Stimulated activated effector memory CD8-positive, alpha-beta T cell treated with anti-CD3 and anti-CD28 coated beads, Interleukin-12 subunit alpha, Interleukin-12 subunit beta, amount 100 ng/mL, for 72 hours (primary cell): Measurements from ENCODE around the gene TTC7B.

Source experiments
- ATAC-seq: fragments of 150-1000 bp; cut with Tn5 transposase; 2 replicates; pipeline ENCODE4 v1.10.0; 2021
- DNase-seq, 2 donors: peaks; one replicate each; pipeline ENCODE4 v3.0.0; 2021 to 2022; ENCODE audit warnings: low spot score in 2 of 2
- H3K27ac Mint-ChIP-seq: one replicate; pipeline ENCODE4 v1.8.0; 2022; ENCODE audit warnings: mild to moderate bottlenecking, mixed read lengths
- H3K36me3 Mint-ChIP-seq: one replicate; pipeline ENCODE4 v1.8.0; 2022; ENCODE audit warnings: mild to moderate bottlenecking, mixed read lengths
- H3K4me1 Mint-ChIP-seq: one replicate; pipeline ENCODE4 v1.8.0; 2022; ENCODE audit warnings: mixed read lengths
- H3K4me3 Mint-ChIP-seq: one replicate; pipeline ENCODE4 v1.8.0; 2022; ENCODE audit warnings: mild to moderate bottlenecking, mixed read lengths
- H3K9me3 Mint-ChIP-seq: one replicate; pipeline ENCODE4 v1.8.0; 2022; ENCODE audit warnings: mixed read lengths

TTC7B gene

GRCh38 chr14:90750701-90751100 lies 65.5 kb downstream of the TTC7B start:
- H3K4me1 Mint-ChIP-seq: peaks cover under 1% of the 10 kb centered on the region
- DNase-seq (no peak), ATAC-seq (no peak)
- peaks cover 14% of the 10 kb centered on the region for H3K9me3 Mint-ChIP-seq
- no peaks in the 10 kb centered on the region for H3K36me3 Mint-ChIP-seq
- H3K27ac Mint-ChIP-seq: no peak overlapping the region
- no peak overlapping the region for H3K4me3 Mint-ChIP-seq

DNA sequence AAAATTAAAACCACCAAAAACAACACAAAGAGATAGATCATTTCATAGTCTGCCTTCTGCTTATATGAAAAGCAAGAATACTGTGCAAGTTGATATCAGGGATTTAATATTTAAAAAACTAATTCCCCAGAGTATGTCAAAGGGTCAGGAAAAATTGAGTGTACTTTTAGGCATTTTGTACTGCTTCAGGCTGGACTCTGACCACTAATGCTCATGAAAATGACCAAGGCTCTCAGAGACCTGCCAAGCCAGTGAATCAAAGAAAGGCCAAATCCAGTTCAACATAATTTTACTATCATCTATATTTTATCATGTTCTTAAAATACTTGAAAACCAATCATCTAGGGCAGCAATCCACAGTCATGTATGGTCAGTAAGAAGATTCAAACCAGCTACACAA lies 66.0 kb downstream of the TTC7B start:
- DNase-seq (peak in 1 of 2 donors; percentile 7), ATAC-seq (no peak)
- H3K36me3 Mint-ChIP-seq: no peaks in the 10 kb centered on the region
- no peaks in the 10 kb centered on the region for H3K4me1 Mint-ChIP-seq
- H3K27ac Mint-ChIP-seq: no peak overlapping the region
- H3K4me3 Mint-ChIP-seq: no peak overlapping the region
- H3K9me3 Mint-ChIP-seq: peaks cover 14% of the 10 kb centered on the region

GRCh38 chr14:90747909-90748308 lies 68.3 kb downstream of the TTC7B start:
- DNase-seq (no peak), ATAC-seq (no peak)
- Mint-ChIP-seq H3K4me1 (no peaks in the 10 kb centered on the region), H3K4me3 (no peak overlapping the region), H3K36me3 (no peaks in the 10 kb centered on the region), H3K27ac (no peak overlapping the region), H3K9me3 (peaks cover 14% of the 10 kb centered on the region)

DNA sequence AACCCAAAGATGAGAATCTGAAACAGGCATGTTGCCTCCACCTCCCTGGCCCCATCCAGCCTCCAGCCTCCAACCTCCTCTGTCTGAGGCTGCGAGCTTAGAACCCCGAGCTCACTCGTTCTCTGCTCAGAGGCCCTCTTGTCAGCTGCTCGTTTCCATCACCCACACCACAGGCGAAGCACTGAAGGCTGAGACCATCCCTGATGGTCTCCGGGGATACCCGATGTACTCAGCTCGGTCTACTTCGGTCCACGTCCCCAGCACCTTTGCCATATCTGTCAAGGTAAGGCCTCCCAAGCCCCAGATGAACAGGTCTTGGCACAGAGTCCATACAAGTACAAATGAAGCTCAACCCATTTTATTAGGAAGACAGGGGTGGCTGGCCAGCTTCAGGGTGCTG lies 72.4 kb downstream of the TTC7B start:
- Mint-ChIP-seq H3K4me3 (no peak overlapping the region), H3K36me3 (no peaks in the 10 kb centered on the region), H3K9me3 (peaks cover 7% of the 10 kb centered on the region), H3K4me1 (no peaks in the 10 kb centered on the region), H3K27ac (no peak overlapping the region)
- peak in 1 of 2 donors; percentile 42 for DNase-seq
- ATAC-seq: no peak

GRCh38 chr14:90743425-90743824 lies 72.8 kb downstream of the TTC7B start:
- no peak overlapping the region for H3K27ac Mint-ChIP-seq
- no peak for DNase-seq
- H3K4me1 Mint-ChIP-seq: no peaks in the 10 kb centered on the region
- ATAC-seq: no peak
- H3K9me3 Mint-ChIP-seq: peaks cover 3% of the 10 kb centered on the region
- H3K4me3 Mint-ChIP-seq: no peak overlapping the region
- no peaks in the 10 kb centered on the region for H3K36me3 Mint-ChIP-seq

DNA sequence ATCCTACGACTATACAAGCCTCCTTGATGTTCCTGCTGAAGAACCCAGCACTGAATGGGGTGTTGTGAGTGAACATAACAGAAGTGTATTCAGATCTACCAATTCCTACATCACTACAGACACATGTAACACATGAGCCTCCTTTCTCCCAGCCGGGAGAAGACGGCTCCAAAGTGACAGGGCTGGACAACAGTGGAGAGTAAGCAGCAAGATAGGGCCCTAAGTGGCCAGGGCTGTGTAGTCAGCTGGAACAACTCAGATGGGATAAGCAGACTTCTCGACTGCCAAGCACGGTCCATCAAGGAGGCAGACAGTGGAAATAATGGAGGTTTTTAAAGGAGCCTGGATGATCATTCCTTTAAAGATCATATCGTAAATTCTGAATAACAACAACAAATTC lies 73.5 kb downstream of the TTC7B start:
- ATAC-seq: no peak
- Mint-ChIP-seq H3K4me1 (no peaks in the 10 kb centered on the region), H3K4me3 (no peak overlapping the region), H3K27ac (no peak overlapping the region), H3K36me3 (no peaks in the 10 kb centered on the region), H3K9me3 (no peaks in the 10 kb centered on the region)
- no peak for DNase-seq

- H3K4me3 Mint-ChIP-seq: no peak overlapping the region
- H3K9me3 Mint-ChIP-seq: no peaks in the 10 kb centered on the region
- DNase-seq (no peak), ATAC-seq (no peak)
- no peaks in the 10 kb centered on the region for H3K36me3 Mint-ChIP-seq
- no peaks in the 10 kb centered on the region for H3K4me1 Mint-ChIP-seq
- no peak overlapping the region for H3K27ac Mint-ChIP-seq
Observed at GRCh38 chr14:90742252-90742651, 74.0 kb downstream of the TTC7B start.

DNA sequence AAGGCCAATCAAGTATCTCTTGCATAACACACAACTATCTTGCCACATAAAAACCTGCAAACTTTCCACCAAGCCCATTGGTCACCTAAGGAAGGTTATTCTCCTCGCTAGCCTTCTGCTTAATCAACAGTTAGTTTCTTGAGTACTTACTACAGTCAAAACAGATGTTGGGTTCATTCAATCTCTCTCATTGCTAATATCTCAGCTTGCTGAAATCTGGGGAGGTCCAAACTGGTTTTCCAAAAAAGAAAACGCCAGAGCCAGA lies 74.6 kb downstream of the TTC7B start:
- Mint-ChIP-seq H3K4me1 (no peaks in the 10 kb centered on the region), H3K9me3 (no peaks in the 10 kb centered on the region), H3K4me3 (no peak overlapping the region), H3K27ac (no peak overlapping the region), H3K36me3 (no peaks in the 10 kb centered on the region)
- DNase-seq (no peak), ATAC-seq (no peak)

GRCh38 chr14:90740946-90741681 lies 75.1 kb downstream of the TTC7B start:
- Mint-ChIP-seq H3K27ac (no peak overlapping the region), H3K36me3 (no peaks in the 10 kb centered on the region), H3K4me1 (no peaks in the 10 kb centered on the region), H3K9me3 (no peaks in the 10 kb centered on the region), H3K4me3 (no peak overlapping the region)
- no peak for ATAC-seq
- DNase-seq: no peak

- no peak for DNase-seq
- no peaks in the 10 kb centered on the region for H3K4me1 Mint-ChIP-seq
- no peak overlapping the region for H3K27ac Mint-ChIP-seq
- ATAC-seq: no peak
- no peaks in the 10 kb centered on the region for H3K9me3 Mint-ChIP-seq
- H3K36me3 Mint-ChIP-seq: no peaks in the 10 kb centered on the region
- no peak overlapping the region for H3K4me3 Mint-ChIP-seq
Observed at GRCh38 chr14:90740081-90740480, 76.1 kb downstream of the TTC7B start.

DNA sequence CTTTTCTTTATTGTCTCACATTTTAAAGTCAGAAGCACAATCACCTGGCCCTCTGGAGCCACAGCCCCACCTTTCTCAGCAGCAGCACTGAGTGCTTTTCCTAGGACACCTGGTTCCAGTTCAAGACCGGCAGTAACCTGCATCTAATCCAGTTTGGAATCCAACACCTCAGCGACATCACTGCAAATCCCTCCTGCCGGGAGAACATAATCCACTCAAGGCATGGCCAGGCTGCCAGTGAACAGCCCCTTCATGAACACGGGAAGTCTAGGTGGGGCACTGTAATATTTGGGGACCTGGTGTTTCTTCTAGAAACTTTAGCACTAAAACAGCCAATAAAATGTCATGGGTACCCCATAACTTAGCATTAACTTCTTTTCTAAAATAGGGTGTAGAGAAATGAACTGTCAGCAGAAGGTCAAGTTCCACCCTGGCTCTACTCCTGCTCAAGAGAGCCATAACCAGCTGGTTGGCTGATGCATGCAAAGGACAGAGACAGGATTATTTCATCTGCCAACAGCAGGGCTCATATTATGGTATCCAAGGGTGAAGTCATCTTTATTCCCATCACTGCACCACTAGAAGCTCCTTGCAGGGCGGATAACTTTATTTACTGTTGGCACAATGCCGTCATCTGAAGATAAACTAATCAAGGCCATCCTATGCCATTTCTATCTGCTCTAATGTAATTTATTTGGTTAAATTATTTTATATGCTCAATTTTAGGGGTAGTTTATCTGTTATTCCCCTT lies 76.7 kb downstream of the TTC7B start:
- H3K4me1 Mint-ChIP-seq: no peaks in the 10 kb centered on the region
- no peak overlapping the region for H3K4me3 Mint-ChIP-seq
- H3K36me3 Mint-ChIP-seq: no peaks in the 10 kb centered on the region
- DNase-seq: no peak
- H3K27ac Mint-ChIP-seq: no peak overlapping the region
- H3K9me3 Mint-ChIP-seq: no peaks in the 10 kb centered on the region
- ATAC-seq: no peak

DNA sequence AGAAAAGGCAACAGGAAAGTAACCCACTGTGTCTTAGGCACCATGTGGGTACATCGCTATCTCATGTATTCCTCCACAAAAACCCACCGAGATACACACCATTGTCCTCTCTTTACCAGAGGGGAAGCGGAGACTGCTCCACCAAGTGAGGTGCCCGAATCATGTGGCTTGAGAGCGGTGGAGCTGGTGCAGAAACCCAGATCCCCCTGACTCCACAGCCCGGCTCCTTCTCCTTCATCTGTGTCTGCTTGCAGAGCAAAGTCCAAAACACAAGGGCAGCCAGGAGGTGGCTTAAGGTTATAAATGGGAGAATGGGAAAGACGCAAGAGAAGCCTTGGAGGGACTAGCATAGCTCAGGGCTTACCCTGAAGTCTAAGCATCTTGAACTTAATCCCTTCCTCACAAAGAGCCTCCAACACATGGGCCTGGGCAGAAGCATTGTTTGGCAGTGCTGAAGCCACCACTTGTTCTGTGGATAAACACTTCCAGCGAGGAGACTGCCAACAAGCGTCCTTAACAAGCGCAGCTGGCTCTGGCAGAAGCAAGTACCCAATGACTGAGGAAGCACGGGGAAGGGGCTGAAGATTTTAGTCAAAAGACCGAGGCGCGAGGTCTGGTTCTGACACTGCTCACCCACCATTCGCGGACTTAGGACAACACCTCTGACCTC lies 83.0 kb downstream of the TTC7B start:
- H3K4me1 Mint-ChIP-seq: no peaks in the 10 kb centered on the region
- H3K36me3 Mint-ChIP-seq: no peaks in the 10 kb centered on the region
- DNase-seq (no peak), ATAC-seq (no peak)
- H3K27ac Mint-ChIP-seq: no peak overlapping the region
- H3K4me3 Mint-ChIP-seq: no peak overlapping the region
- no peaks in the 10 kb centered on the region for H3K9me3 Mint-ChIP-seq

DNA sequence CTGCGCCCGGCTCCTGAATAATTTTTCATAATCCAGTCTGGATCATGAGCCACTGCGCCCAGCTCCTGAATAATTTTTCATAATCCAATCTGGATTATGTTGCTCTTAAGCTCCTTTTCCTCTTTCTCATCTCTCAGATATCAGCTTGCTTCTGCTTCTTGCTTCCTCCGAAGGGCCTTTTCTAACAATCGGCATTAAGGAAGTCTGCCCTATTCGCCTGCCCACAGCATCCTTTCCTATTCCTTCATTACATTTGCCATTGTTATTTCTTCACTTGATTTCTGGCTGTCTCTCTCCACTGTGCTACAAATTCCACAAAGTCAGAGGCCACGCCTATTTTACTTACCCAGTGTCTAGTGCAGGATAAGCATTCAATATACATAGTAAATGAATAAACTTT lies 83.5 kb downstream of the TTC7B start:
- H3K4me1 Mint-ChIP-seq: no peaks in the 10 kb centered on the region
- H3K9me3 Mint-ChIP-seq: no peaks in the 10 kb centered on the region
- H3K27ac Mint-ChIP-seq: no peak overlapping the region
- ATAC-seq (no peak), DNase-seq (no peak)
- no peaks in the 10 kb centered on the region for H3K36me3 Mint-ChIP-seq
- no peak overlapping the region for H3K4me3 Mint-ChIP-seq

DNA sequence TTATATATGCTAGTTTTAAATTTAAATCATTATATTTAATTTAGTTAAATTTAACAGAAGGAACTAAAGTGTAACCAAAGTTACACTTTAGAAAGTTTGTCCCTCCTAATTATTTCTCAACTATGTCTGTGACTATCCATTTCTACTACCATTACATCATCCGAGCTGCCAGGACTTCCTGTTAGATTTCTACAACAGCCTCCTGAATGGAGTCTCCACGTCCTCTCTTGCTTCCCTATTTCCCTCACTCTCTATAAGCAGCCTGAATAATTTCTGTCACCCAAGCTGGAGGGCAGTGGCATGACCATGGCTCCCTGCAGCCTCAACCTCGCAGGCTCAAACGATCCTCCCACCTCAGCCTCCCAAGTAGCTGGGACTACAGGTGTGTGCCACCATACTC lies 84.1 kb downstream of the TTC7B start:
- DNase-seq: no peak
- Mint-ChIP-seq H3K36me3 (no peaks in the 10 kb centered on the region), H3K9me3 (no peaks in the 10 kb centered on the region), H3K27ac (no peak overlapping the region), H3K4me1 (no peaks in the 10 kb centered on the region), H3K4me3 (no peak overlapping the region)
- no peak for ATAC-seq

DNA sequence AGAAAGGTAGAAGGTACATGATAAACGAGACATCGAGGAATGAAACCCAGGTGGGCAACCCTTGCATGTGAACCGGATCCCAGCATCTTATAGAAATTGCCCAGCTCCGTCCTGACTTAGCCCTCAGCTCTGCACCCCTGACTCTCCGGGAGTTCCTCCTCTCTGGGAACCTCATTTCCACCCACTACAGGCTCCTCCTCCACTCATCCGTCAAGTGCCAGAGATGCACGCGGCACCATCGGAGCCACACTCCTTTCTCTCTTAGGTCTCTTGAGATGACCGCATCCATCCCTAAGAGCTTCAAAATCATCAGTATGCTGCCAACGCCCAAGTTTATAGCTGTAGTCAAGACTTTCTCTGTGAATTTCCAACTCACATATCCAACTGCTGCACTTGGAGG lies 84.7 kb downstream of the TTC7B start:
- no peak overlapping the region for H3K4me3 Mint-ChIP-seq
- DNase-seq: no peak
- no peak for ATAC-seq

DNA sequence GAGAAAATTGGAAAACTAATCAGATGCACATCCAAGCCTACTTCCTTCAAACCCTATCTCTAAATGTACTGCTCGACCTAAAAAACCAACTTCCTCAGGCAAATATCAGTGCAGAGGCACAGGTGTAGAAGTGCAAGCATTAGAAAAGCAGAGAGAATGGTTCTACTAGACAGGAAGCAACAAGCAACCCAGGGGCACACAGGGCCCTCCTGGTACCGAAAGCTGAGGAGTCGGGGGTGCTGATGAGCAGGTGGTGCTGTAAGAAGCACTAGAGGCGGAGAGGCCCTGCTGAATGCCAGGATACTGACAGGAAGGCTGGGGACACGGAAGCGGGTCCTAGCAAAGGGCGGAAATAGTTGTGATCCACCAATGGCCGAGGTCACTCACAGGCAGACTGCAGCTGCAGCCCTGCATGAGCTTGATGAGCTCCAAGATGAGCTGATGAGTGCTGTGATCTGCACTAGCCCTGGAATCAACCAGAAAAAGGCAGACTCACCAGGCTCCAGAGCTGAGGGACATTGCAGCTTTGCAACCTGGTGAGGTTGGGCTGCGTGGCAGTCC lies 85.9 kb downstream of the TTC7B start:
- no peaks in the 10 kb centered on the region for H3K9me3 Mint-ChIP-seq
- H3K4me3 Mint-ChIP-seq: no peak overlapping the region
- H3K27ac Mint-ChIP-seq: no peak overlapping the region
- DNase-seq: no peak
- no peak for ATAC-seq
- H3K36me3 Mint-ChIP-seq: no peaks in the 10 kb centered on the region
- no peaks in the 10 kb centered on the region for H3K4me1 Mint-ChIP-seq

More for the DNA sequence above, 84.7 kb downstream of the TTC7B start:
- H3K27ac Mint-ChIP-seq: no peak overlapping the region
- no peaks in the 10 kb centered on the region for H3K36me3 Mint-ChIP-seq
- no peaks in the 10 kb centered on the region for H3K9me3 Mint-ChIP-seq
- H3K4me1 Mint-ChIP-seq: no peaks in the 10 kb centered on the region
